Erythroblast (primary cell): ENCODE measurements around the gene TPGS2.
"Not testable (repeated sequence)": the region's sequence is repeated elsewhere in the genome, so short reads cannot be mapped to it uniquely, and the experiment has no call there.

ENCODE experiments used
- DNase-seq, 2 experiments: peaks; one replicate each; lab custom pipeline; 2025; lab: John Stamatoyannopoulos, UW
- GATA1 ChIP-seq: IDR thresholded peaks from 2 replicates; pipeline ENCODE4 v1.6.1; 2011; ENCODE audit warnings: low read depth, mild to moderate bottlenecking, control low read depth, low read length, moderate library complexity
- POLR2A ChIP-seq: IDR thresholded peaks from 2 replicates; pipeline ENCODE4 v1.6.1; 2011; ENCODE audit warnings: mild to moderate bottlenecking, low read length

TPGS2 gene

GRCh38 chr18:36780748-36781147 lies 48.1 kb downstream of the TPGS2 start:
- TF ChIP-seq GATA1 (no peak), POLR2A (no peak)
- no peak for DNase-seq

- TF ChIP-seq GATA1 (no peak), POLR2A (no peak)
- no peak for DNase-seq
Measured at GRCh38 chr18:36777566-36777965, 51.2 kb downstream of the TPGS2 start.

GRCh38 chr18:36776650-36777049 lies 52.2 kb downstream of the TPGS2 start:
- TF ChIP-seq POLR2A (no peak), GATA1 (no peak)
- DNase-seq, result no peak

GRCh38 chr18:36775396-36775795 lies 53.4 kb downstream of the TPGS2 start:
- DNase-seq, result no peak
- TF ChIP-seq GATA1, result no peak
- TF ChIP-seq POLR2A, result no peak

- DNase-seq, result no peak
- TF ChIP-seq GATA1, result no peak
- TF ChIP-seq POLR2A, result no peak
Measured at GRCh38 chr18:36772241-36772723, 56.5 kb downstream of the TPGS2 start.

- no peak for DNase-seq
Measured at GRCh38 chr18:36771245-36771644, 57.6 kb downstream of the TPGS2 start.

GRCh38 chr18:36770315-36770946 lies 58.4 kb downstream of the TPGS2 start:
- no peak for DNase-seq
- TF ChIP-seq POLR2A (no peak), GATA1 (no peak)

More at GRCh38 chr18:36771245-36771644, 57.6 kb downstream of the TPGS2 start:
- no peak for TF ChIP-seq POLR2A
- TF ChIP-seq GATA1, result no peak

GRCh38 chr18:36769611-36770314 lies 59.0 kb downstream of the TPGS2 start:
- DNase-seq, result peak; percentile 64 to 77
- TF ChIP-seq POLR2A (no peak), GATA1 (no peak)

- DNase-seq, result no peak
- no peak for TF ChIP-seq GATA1
- TF ChIP-seq POLR2A, result no peak
Measured at GRCh38 chr18:36769172-36769571, 59.6 kb downstream of the TPGS2 start.

- no peak for DNase-seq
- no peak for TF ChIP-seq GATA1
- no peak for TF ChIP-seq POLR2A
Measured at GRCh38 chr18:36766836-36767235, 62.0 kb downstream of the TPGS2 start.

GRCh38 chr18:36762965-36763364 lies 65.8 kb downstream of the TPGS2 start:
- not testable (repeated sequence) for DNase-seq

- no peak for DNase-seq
- TF ChIP-seq POLR2A (no peak), GATA1 (no peak)
Measured at GRCh38 chr18:36762074-36762473, 66.7 kb downstream of the TPGS2 start.

- no peak for TF ChIP-seq POLR2A
- TF ChIP-seq GATA1, result no peak
- DNase-seq, result peak in 1 of 2 experiments; percentile 15
Measured at GRCh38 chr18:36761186-36761698, 67.6 kb downstream of the TPGS2 start.

GRCh38 chr18:36760598-36760997 lies 68.2 kb downstream of the TPGS2 start:
- no peak for TF ChIP-seq GATA1
- TF ChIP-seq POLR2A, result no peak
- DNase-seq, result no peak
